ENCODE measurements around the gene LIMCH1. TPM values are rescaled to one million over a fixed set of nuclear protein-coding genes. Genes with fewer than 3 reads are reported as not detected.

Gene LIMCH1
- total RNA-seq, 2 donors from 2014 or later: 3.1 to 5.8 TPM

DNA sequence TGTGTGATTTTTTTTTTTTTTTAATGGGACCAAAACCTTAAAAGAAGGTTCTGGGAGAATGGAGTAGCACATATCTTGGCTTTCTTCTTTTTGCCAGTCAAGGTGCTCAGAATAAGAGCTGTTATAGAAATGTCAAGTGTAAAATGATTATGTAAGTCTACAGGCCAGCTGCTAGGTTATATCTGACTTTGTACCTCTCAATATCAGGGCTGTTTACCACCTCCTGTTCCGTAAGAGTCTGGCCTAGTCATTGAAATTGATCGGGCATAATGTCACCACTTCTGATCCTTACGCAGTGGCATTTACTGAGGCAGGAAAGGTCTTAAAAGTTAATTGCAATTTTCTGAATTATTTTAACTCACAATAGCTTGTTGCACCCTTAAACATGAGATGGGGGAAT is 41.1 kb downstream of the LIMCH1 start:
- Histone ChIP-seq H3K9ac (ENCODE audit: extremely low read depth, low read length, poor library complexity, severe bottlenecking) (no peak overlapping the region), H3K9me3 (ENCODE audit: control insufficient read depth, low read length) (peaks cover 8% of the 10 kb centered on the region), H3K27me3 (ENCODE audit: control insufficient read depth, insufficient read depth, low read length, poor library complexity, severe bottlenecking) (no peaks in the 10 kb centered on the region), H3K27ac (ENCODE audit: low read depth, low read length) (no peak overlapping the region), H3K4me1 (ENCODE audit: control insufficient read depth, insufficient read depth, low read length) (no peaks in the 10 kb centered on the region), H3K36me3 (ENCODE audit: control insufficient read depth, insufficient read depth, low read length) (no peaks in the 10 kb centered on the region), H3K4me3 (ENCODE audit: low read length) (no peak overlapping the region)
- Mint-ChIP-seq H3K4me3 (no peak overlapping the region), H3K27ac (no peak overlapping the region), H3K4me1 (no peaks in the 10 kb centered on the region), H3K27me3 (ENCODE audit: insufficient read depth) (peaks cover 3% of the 10 kb centered on the region), H3K36me3 (ENCODE audit: low read depth) (no peaks in the 10 kb centered on the region), H3K9me3 (peaks cover 5% of the 10 kb centered on the region)
- TF ChIP-seq, protein P1, sequence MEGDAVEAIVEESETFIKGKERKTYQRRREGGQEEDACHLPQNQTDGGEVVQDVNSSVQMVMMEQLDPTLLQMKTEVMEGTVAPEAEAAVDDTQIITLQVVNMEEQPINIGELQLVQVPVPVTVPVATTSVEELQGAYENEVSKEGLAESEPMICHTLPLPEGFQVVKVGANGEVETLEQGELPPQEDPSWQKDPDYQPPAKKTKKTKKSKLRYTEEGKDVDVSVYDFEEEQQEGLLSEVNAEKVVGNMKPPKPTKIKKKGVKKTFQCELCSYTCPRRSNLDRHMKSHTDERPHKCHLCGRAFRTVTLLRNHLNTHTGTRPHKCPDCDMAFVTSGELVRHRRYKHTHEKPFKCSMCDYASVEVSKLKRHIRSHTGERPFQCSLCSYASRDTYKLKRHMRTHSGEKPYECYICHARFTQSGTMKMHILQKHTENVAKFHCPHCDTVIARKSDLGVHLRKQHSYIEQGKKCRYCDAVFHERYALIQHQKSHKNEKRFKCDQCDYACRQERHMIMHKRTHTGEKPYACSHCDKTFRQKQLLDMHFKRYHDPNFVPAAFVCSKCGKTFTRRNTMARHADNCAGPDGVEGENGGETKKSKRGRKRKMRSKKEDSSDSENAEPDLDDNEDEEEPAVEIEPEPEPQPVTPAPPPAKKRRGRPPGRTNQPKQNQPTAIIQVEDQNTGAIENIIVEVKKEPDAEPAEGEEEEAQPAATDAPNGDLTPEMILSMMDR (conservative IDR thresholded peaks at IDR 0.05): no peak
- 93% methylated on average over 3 of the region's 3 CpGs; no CpG with 5 or more reads in 1 of the 2 experiments for WGBS, 2 experiments (ENCODE audit: insufficient coverage in 1 of 2, insufficient read length in 1 of 2)
- DNase-seq: no peak

DNA sequence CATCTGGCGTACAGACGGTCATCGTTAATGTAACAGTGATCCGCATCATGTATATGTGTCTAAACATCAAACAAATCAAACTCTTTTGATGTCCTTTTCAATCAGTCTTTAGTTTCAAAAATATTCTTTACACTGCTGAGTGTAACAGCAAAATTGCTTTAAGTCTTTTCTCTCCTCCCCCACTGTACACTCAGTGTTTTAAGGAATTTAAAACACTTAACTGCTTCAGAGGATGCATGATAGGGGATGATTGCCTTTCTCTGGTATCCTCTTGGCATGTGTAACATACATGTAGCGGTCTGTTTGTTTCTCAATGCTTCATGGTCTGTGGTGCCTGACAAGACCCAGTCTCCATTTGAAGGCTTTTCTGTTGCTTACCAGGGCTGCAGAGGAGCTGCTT is 41.6 kb downstream of the LIMCH1 start:
- no peaks in the 10 kb centered on the region for H3K27me3 ChIP-seq (ENCODE audit: control insufficient read depth, insufficient read depth, low read length, poor library complexity, severe bottlenecking)
- WGBS, 2 experiments (ENCODE audit: insufficient coverage in 1 of 2, insufficient read length in 1 of 2): 94 to 98% methylated on average over 4 to 5 of the region's 5 CpGs
- TF ChIP-seq, protein P1 (conservative IDR thresholded peaks at IDR 0.05): no peak

DNA sequence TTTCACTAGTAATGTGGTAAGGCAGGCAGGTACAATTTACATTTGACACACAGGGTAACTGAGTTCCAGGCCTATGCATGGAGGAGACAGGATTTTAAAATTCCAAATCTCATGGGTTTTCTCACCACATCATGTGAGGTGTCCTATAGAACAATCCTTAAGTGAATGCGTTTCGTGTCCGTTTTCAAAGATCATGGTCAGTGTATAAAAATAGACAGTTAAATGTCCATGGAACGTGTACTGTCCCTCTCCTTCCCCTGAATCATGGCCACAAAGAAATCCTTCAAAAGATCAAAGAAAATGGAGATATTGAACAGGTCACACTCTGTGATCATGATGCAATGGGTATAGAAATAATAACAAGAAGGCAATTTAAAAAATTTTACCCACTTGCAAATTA is 42.0 kb downstream of the LIMCH1 start:
- TF ChIP-seq, protein P1 (conservative IDR thresholded peaks at IDR 0.05): no peak
- Mint-ChIP-seq H3K9me3 (peaks cover 10% of the 10 kb centered on the region), H3K27ac (no peak overlapping the region), H3K4me1 (no peaks in the 10 kb centered on the region), H3K27me3 (ENCODE audit: insufficient read depth) (peaks cover 3% of the 10 kb centered on the region), H3K4me3 (no peak overlapping the region), H3K36me3 (ENCODE audit: low read depth) (no peaks in the 10 kb centered on the region)
- H3K9me3 ChIP-seq (ENCODE audit: control insufficient read depth, low read length): peaks cover 17% of the 10 kb centered on the region
- no peak overlapping the region for H3K27ac ChIP-seq (ENCODE audit: low read depth, low read length)
- no peak for DNase-seq
- H3K27me3 ChIP-seq (ENCODE audit: control insufficient read depth, insufficient read depth, low read length, poor library complexity, severe bottlenecking): no peaks in the 10 kb centered on the region
- H3K9ac ChIP-seq (ENCODE audit: extremely low read depth, low read length, poor library complexity, severe bottlenecking): no peak overlapping the region
- H3K36me3 ChIP-seq (ENCODE audit: control insufficient read depth, insufficient read depth, low read length): no peaks in the 10 kb centered on the region
- H3K4me1 ChIP-seq (ENCODE audit: control insufficient read depth, insufficient read depth, low read length): no peaks in the 10 kb centered on the region
- no peak overlapping the region for H3K4me3 ChIP-seq (ENCODE audit: low read length)
- 96 to 100% methylated on average over 2 to 4 of the region's 4 CpGs for WGBS, 2 experiments (ENCODE audit: insufficient coverage in 1 of 2, insufficient read length in 1 of 2)

More for the DNA sequence above, 41.6 kb downstream of the LIMCH1 start:
- Histone ChIP-seq H3K9me3 (ENCODE audit: control insufficient read depth, low read length) (peaks cover 13% of the 10 kb centered on the region), H3K4me1 (ENCODE audit: control insufficient read depth, insufficient read depth, low read length) (no peaks in the 10 kb centered on the region), H3K4me3 (ENCODE audit: low read length) (no peak overlapping the region), H3K27ac (ENCODE audit: low read depth, low read length) (no peak overlapping the region), H3K36me3 (ENCODE audit: control insufficient read depth, insufficient read depth, low read length) (no peaks in the 10 kb centered on the region), H3K9ac (ENCODE audit: extremely low read depth, low read length, poor library complexity, severe bottlenecking) (no peak overlapping the region)
- H3K27ac Mint-ChIP-seq: no peak overlapping the region
- no peak overlapping the region for H3K4me3 Mint-ChIP-seq
- no peaks in the 10 kb centered on the region for H3K36me3 Mint-ChIP-seq (ENCODE audit: low read depth)
- no peak for DNase-seq
- H3K27me3 Mint-ChIP-seq (ENCODE audit: insufficient read depth): peaks cover 3% of the 10 kb centered on the region
- no peaks in the 10 kb centered on the region for H3K4me1 Mint-ChIP-seq
- peaks cover 5% of the 10 kb centered on the region for H3K9me3 Mint-ChIP-seq
